HG03469 (cell line): ENCODE data around the gene UVSSA.
"Not testable (repeated sequence)": the region's sequence is repeated elsewhere in the genome, so short reads cannot be mapped to it uniquely, and the experiment has no call there.

Experiments used
- ATAC-seq: cut with Tn5 transposase; IDR thresholded peaks from one replicate; pipeline ENCODE4 v1.9.1; 2021; ENCODE audit warnings: mild to moderate bottlenecking, moderate library complexity, moderate number of reproducible peaks; ENCODE audit not compliant: unreplicated experiment

Gene UVSSA

DNA sequence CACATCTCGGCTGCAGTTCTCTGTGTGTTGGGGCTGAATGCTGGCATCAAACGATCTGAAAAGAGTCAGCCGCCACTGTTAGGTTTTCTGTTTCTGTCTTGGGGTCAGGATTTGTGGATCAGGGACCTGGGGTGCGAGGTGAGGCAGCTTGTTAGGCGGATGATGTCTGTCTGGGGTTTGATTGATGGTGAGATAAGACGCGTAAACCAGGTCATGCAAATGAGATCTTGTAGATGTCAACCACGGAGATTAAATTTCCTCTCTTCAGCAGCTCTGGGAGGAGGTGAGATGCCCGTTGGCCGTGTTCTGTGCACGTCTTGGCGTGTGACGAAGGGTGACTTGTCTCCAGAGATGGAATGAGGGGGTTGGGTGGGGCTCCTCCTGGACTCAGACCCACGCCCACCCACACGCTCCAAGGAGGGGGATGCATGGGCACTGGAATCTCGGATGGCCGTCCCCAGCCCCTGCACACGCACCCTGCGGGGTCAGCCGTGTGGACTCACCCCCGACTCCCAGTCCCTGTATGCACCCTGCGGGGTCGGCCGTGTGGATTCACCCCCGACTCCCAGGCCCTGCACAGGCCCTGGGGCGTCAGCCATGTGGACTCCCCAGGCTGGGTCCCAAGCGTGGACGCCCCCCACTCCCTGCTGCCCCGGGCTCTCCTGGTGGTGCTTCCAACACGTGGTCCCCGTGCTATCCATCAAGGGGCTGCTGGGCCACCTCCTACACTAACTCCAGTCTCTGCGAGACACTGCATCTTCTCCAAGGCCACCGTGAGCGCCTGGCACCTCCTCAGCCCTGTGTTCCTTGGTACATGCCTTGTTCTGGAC, 16.0 kb upstream of the UVSSA start:
- ATAC-seq = no peak

DNA sequence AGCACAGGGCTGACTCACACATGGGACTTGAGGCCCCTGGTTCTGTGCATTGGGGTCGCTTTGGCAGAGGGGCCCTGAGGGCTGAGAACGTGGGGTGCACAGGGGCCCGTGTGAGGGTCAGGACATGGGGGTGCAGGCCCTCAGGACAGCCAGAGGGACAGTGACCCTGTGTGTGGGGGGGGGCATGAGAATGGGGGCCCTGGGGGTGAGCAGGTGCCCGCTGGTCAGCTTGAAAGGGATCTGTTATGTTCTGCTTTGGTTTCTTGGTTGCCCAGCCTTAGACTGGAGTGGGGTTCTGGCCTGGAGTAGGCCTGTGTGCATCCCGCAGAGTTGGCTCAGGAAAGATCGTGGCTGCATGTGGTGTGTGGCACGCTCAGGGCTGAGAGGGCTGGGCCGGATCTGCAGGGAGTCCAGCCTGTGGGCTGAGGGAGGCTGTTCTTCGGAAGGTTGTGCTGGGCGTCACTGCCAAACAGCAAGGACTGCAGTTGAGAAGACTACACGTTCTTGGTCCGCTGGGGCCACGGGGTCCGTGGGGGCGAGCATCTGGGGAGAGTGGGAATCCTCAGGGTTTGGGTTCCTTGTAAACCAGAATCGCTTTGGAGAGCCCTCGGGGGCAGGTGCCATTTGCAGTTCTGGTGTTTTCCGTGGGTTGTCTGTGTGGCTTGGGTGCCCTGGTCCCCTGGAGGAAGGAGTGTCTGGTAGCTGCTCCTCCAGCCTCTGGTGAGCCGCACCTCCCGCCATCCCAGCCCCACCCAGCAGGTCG, 15.2 kb upstream of the UVSSA start:
- no peak for ATAC-seq

DNA sequence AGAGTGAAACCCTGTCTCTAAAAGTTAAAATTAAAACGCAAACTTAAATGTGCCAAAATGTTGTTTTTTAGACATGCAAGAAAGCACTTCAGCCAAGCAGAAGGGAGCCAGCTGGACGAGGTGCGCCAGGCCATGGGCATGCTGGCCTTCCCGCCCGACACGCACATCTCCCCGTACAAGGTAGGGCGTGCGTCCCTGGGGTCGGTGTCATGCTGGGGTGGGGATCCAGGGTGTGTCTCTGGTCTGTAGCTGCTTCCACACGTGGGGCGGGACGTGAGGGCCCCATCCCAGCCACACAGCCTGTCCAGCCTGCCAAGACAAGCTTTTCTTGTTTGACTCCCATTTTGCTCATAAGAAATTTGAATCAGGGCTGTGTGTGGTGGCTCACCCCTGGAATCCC, 14.3 kb upstream of the UVSSA start:
- no peak for ATAC-seq

- no peak for ATAC-seq
Measured at GRCh38 chr4:1333256-1333655, 13.8 kb upstream of the UVSSA start.

- not testable (repeated sequence) for ATAC-seq
Measured at GRCh38 chr4:1333851-1334578, 13.0 kb upstream of the UVSSA start.

DNA sequence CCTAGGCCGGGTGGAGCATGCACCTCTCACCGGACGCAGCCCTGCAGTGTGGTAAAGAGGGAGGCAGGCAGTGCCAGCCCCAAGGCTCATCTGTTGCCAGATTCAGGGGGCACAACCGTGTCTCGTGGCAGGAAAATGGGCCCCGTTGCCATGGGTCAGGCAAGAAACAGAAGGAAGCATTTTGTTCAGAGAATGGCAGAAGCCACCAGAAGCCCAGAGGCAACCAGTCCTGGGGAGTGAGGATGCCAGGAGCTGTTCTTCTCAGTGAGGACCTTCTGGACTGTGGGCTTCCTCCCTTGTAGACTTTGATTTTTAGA, 12.5 kb upstream of the UVSSA start:
- ATAC-seq = no peak

DNA sequence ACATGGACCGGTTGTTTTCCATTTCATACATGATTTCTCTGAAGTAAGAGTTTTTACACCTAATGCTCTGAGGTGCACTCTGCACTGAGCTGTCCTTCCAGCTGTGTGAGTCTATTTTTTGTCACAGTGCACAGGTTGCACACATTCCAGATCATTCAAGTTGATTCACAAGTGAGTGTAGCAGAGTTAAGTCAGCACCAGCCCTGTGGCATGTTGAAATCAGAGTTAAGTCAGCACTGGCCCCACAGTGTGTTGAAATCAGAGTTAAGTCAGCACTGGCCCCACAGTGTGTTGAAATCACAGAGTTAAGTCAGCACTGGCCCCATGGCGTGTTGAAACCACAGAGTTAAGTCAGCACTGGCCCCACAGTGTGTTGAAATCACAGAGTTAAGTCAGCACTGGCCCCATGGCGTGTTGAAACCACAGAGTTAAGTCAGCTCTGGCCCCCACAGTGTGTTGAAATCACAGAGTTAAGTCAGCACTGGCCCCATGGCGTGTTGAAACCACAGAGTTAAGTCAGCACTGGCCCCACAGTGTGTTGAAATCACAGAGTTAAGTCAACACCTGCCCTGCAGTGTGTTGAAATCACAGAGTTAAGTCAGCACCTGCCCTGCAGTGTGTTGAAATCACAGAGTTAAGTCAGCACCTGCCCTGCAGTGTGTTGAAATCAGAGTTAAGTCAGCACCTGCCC, 11.7 kb upstream of the UVSSA start:
- ATAC-seq = not testable (repeated sequence)

GRCh38 chr4:1336088-1336491, 10.9 kb upstream of the UVSSA start:
- ATAC-seq = no peak

GRCh38 chr4:1337376-1337831, 9.6 kb upstream of the UVSSA start:
- ATAC-seq = no peak

GRCh38 chr4:1337951-1338751, 8.9 kb upstream of the UVSSA start:
- no peak for ATAC-seq

DNA sequence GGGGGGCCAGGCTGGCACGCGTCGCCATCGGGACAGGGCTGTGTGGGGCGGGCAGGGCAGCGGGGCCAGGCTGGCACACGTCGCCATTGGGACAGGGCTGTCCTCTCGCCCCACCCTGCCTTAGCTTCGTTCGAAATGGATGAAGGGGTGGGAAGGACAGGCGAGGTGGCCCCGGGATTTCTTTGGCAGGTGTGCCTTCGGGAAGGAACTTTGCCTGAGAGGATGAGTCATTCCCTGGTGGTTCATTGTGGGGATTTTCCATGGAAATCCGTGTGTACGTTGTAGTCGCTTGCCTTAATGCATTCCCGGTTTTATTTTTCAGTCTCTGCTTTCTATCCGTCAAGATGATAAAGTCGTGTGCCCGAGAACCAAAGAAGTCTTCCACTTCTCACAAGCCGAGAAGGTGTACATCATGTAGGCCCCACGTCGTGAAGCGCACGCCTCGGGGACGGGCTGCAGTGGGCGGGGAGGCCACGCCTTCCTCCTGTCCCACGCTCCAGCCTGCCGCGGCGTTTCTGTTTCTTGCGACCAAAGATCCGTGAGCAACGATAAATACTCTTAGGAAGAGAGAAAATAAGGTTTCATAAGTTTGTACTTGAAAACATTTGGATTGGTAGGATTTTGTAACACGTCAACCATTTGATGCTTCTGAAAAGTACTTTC, 8.1 kb upstream of the UVSSA start:
- no peak for ATAC-seq

DNA sequence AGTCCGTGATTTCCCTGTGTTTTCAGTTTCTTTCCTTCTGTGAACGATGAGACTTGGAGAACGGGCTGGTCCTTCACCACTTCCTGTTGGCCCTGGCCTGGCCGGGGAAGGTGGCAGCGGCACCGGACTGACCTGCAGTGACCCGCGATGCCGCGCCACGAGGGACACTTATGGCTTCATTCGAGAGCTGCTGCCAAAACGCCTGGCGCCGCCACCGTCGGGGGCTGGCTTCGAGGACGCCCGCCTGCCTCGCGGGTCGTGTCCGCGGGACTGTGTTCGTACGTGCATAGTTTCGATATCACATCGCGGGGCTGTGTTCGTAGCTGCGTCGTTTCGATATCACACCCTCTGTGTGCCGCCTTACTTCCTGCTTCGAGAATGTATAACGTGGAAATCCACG, 7.5 kb upstream of the UVSSA start:
- ATAC-seq = no peak

- no peak for ATAC-seq
Measured at GRCh38 chr4:1340181-1340747, 6.7 kb upstream of the UVSSA start.

DNA sequence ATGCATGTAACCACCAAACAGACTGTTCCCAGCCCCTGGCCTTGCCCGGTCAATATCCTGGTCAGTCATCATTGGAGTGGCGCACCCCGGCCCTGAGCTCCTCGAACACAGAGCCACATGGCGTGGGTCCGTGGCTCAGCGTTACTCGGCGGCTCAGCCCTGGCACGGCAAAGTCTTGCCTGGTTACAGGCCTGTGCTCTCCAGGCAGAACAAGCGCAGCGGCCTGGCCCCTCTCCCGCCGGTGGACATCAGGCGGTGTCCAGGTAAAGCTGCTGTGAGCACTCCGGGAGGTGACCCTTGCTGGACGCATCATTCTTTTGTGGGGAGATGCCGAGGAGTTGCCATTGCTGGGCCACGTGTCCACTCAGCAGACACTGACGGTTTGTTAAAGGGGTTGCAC, 6.1 kb upstream of the UVSSA start:
- no peak for ATAC-seq

DNA sequence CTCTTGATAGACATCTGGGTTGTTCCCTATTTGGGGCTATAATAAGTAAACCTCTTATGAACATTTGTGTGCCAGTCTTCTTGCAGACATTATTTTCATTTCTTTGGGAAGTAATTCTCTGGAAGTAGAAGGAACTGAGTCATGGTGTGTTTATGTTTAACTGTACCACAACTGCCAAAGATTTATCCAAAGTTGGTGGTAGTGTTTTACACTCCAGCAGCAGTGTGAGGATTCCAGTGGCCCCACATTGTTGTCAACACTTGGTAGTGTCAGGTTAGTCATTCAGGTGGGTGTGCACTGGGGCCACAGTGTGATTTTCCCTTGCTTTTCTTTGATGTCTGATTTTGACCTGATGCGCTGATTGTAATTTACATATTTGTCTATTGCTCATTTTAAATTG, 5.0 kb upstream of the UVSSA start:
- ATAC-seq = no peak

GRCh38 chr4:1344696-1345095, 2.3 kb upstream of the UVSSA start:
- no peak for ATAC-seq

GRCh38 chr4:1345903-1346780, 866 bp upstream of the UVSSA start:
- peak; percentile 10 for ATAC-seq

GRCh38 chr4:1347410-1347864, 429 bp downstream of the UVSSA start:
- peak; percentile 20 for ATAC-seq
